Activated CD4-positive, alpha-beta memory T cell treated with anti-CD3 and anti-CD28 coated beads, Interleukin-2, amount 10 ng/mL, durations not matched to agents 7 days and 5 days (primary cell): Measurements from ENCODE around the gene SEMA6D. TPM values are rescaled to one million over a fixed set of nuclear protein-coding genes. Genes with fewer than 3 reads are reported as not detected.
"Not testable (repeated sequence)": the region's sequence is repeated elsewhere in the genome, so short reads cannot be mapped to it uniquely, and the experiment has no call there.

ENCODE experiments used
- CTCF ChIA-PET: fragments of 350-600 bp; sonication (Branson Sonifier 250); formaldehyde crosslinking; loops from one replicate; lab custom pipeline; 2021; ENCODE audit warnings: antibody characterized with exemption, inconsistent platforms; lab: Charles Lee
- POLR2A ChIA-PET: fragments of 350-600 bp; sonication (Branson Sonifier 250); formaldehyde crosslinking; loops from one replicate; lab custom pipeline; 2021; ENCODE audit warnings: antibody characterized with exemption; lab: Charles Lee
- DNase-seq: peaks from one replicate; pipeline ENCODE4 v3.0.0-alpha.2; 2020
- H3K27ac Mint-ChIP-seq: one replicate; pipeline ENCODE4 v1.8.0; 2021; ENCODE audit warnings: mild to moderate bottlenecking, mixed read lengths
- H3K27me3 Mint-ChIP-seq: one replicate; pipeline ENCODE4 v1.8.0; 2021; ENCODE audit warnings: mixed read lengths
- H3K36me3 Mint-ChIP-seq: one replicate; pipeline ENCODE4 v1.8.0; 2021; ENCODE audit warnings: low read depth, mixed read lengths
- H3K4me1 Mint-ChIP-seq: one replicate; pipeline ENCODE4 v1.8.0; 2021; ENCODE audit warnings: mixed read lengths
- H3K4me3 Mint-ChIP-seq: one replicate; pipeline ENCODE4 v1.8.0; 2021; ENCODE audit warnings: mild to moderate bottlenecking, mixed read lengths
- H3K9me3 Mint-ChIP-seq: one replicate; pipeline ENCODE4 v1.8.0; 2021; ENCODE audit warnings: mixed read lengths
- total RNA-seq, 2 experiments: library from RNA; stranded (reverse); gene quantifications; one replicate each; pipeline ENCODE4 v1.2.3, GENCODE V29; 2021

Gene SEMA6D
- total RNA-seq, 2 experiments from 2014 or later: not detected

GRCh38 chr15:47724346-47724745 is 7.0 kb downstream of the SEMA6D start:
- no peak for DNase-seq
- H3K4me3 Mint-ChIP-seq: no peak overlapping the region

GRCh38 chr15:47725051-47725450 is 7.7 kb downstream of the SEMA6D start:
- Mint-ChIP-seq H3K9me3 (no peaks in the 10 kb centered on the region), H3K27me3 (peaks cover 11% of the 10 kb centered on the region), H3K27ac (no peak overlapping the region), H3K4me3 (no peak overlapping the region), H3K36me3 (no peaks in the 10 kb centered on the region), H3K4me1 (no peaks in the 10 kb centered on the region)
- ChIA-PET CTCF (no interaction called here), POLR2A (no interaction called here)
- DNase-seq: no peak

More at GRCh38 chr15:47724346-47724745, 7.0 kb downstream of the SEMA6D start:
- no peaks in the 10 kb centered on the region for H3K9me3 Mint-ChIP-seq
- CTCF ChIA-PET: no interaction called here
- POLR2A ChIA-PET: no interaction called here
- peaks cover 18% of the 10 kb centered on the region for H3K27me3 Mint-ChIP-seq
- no peaks in the 10 kb centered on the region for H3K36me3 Mint-ChIP-seq
- H3K4me1 Mint-ChIP-seq: no peaks in the 10 kb centered on the region
- H3K27ac Mint-ChIP-seq: no peak overlapping the region

GRCh38 chr15:47725906-47726305 is 8.6 kb downstream of the SEMA6D start:
- no peak for DNase-seq
- no peak overlapping the region for H3K27ac Mint-ChIP-seq
- peaks cover 6% of the 10 kb centered on the region for H3K27me3 Mint-ChIP-seq
- H3K36me3 Mint-ChIP-seq: no peaks in the 10 kb centered on the region
- CTCF ChIA-PET: no interaction called here
- no peaks in the 10 kb centered on the region for H3K9me3 Mint-ChIP-seq
- POLR2A ChIA-PET: no interaction called here
- H3K4me3 Mint-ChIP-seq: no peak overlapping the region
- H3K4me1 Mint-ChIP-seq: no peaks in the 10 kb centered on the region

- Mint-ChIP-seq H3K36me3 (no peaks in the 10 kb centered on the region), H3K4me3 (no peak overlapping the region), H3K27me3 (peaks cover 4% of the 10 kb centered on the region), H3K27ac (no peak overlapping the region), H3K4me1 (no peaks in the 10 kb centered on the region), H3K9me3 (no peaks in the 10 kb centered on the region)
- ChIA-PET POLR2A (no interaction called here), CTCF (interaction anchor here (1.0 kb wide), 1 partner anchor 14 kb away, joined by 3 read pairs; no protein-coding TSS in a partner anchor)
- no peak for DNase-seq
Measured at GRCh38 chr15:47726399-47726823, 9.1 kb downstream of the SEMA6D start.

- H3K27me3 Mint-ChIP-seq: no peaks in the 10 kb centered on the region
- H3K27ac Mint-ChIP-seq: no peak overlapping the region
- no peaks in the 10 kb centered on the region for H3K4me1 Mint-ChIP-seq
- no peaks in the 10 kb centered on the region for H3K9me3 Mint-ChIP-seq
- H3K36me3 Mint-ChIP-seq: no peaks in the 10 kb centered on the region
- DNase-seq: no peak
- CTCF ChIA-PET: interaction anchor here (1.0 kb wide), 1 partner anchor 14 kb away, joined by 3 read pairs; no protein-coding TSS in a partner anchor
- H3K4me3 Mint-ChIP-seq: no peak overlapping the region
- POLR2A ChIA-PET: no interaction called here
Measured at GRCh38 chr15:47727137-47727536, 9.8 kb downstream of the SEMA6D start.

GRCh38 chr15:47727676-47728075 is 10.4 kb downstream of the SEMA6D start:
- H3K4me3 Mint-ChIP-seq: no peak overlapping the region
- ChIA-PET POLR2A (no interaction called here), CTCF (no interaction called here)
- no peak for DNase-seq
- no peaks in the 10 kb centered on the region for H3K4me1 Mint-ChIP-seq
- H3K27me3 Mint-ChIP-seq: no peaks in the 10 kb centered on the region
- no peak overlapping the region for H3K27ac Mint-ChIP-seq
- no peaks in the 10 kb centered on the region for H3K9me3 Mint-ChIP-seq
- no peaks in the 10 kb centered on the region for H3K36me3 Mint-ChIP-seq

- no peaks in the 10 kb centered on the region for H3K27me3 Mint-ChIP-seq
- H3K9me3 Mint-ChIP-seq: no peaks in the 10 kb centered on the region
- POLR2A ChIA-PET: no interaction called here
- DNase-seq: no peak
- CTCF ChIA-PET: no interaction called here
- H3K36me3 Mint-ChIP-seq: no peaks in the 10 kb centered on the region
- H3K27ac Mint-ChIP-seq: no peak overlapping the region
- no peak overlapping the region for H3K4me3 Mint-ChIP-seq
- H3K4me1 Mint-ChIP-seq: no peaks in the 10 kb centered on the region
Measured at GRCh38 chr15:47728426-47728825, 11.1 kb downstream of the SEMA6D start.

GRCh38 chr15:47728886-47729285 is 11.6 kb downstream of the SEMA6D start:
- CTCF ChIA-PET: no interaction called here
- POLR2A ChIA-PET: no interaction called here
- H3K36me3 Mint-ChIP-seq: no peaks in the 10 kb centered on the region
- no peak overlapping the region for H3K27ac Mint-ChIP-seq
- no peak for DNase-seq
- no peak overlapping the region for H3K4me3 Mint-ChIP-seq
- H3K9me3 Mint-ChIP-seq: no peaks in the 10 kb centered on the region
- no peaks in the 10 kb centered on the region for H3K27me3 Mint-ChIP-seq
- H3K4me1 Mint-ChIP-seq: no peaks in the 10 kb centered on the region

GRCh38 chr15:47731230-47731629 is 13.9 kb downstream of the SEMA6D start:
- Mint-ChIP-seq H3K4me1 (no peaks in the 10 kb centered on the region), H3K27me3 (no peaks in the 10 kb centered on the region), H3K4me3 (no peak overlapping the region), H3K36me3 (no peaks in the 10 kb centered on the region), H3K9me3 (no peaks in the 10 kb centered on the region), H3K27ac (no peak overlapping the region)
- DNase-seq: no peak
- POLR2A ChIA-PET: no interaction called here
- CTCF ChIA-PET: no interaction called here

GRCh38 chr15:47732248-47732647 is 14.9 kb downstream of the SEMA6D start:
- Mint-ChIP-seq H3K4me1 (no peaks in the 10 kb centered on the region), H3K27ac (no peak overlapping the region), H3K27me3 (no peaks in the 10 kb centered on the region), H3K9me3 (no peaks in the 10 kb centered on the region), H3K4me3 (no peak overlapping the region), H3K36me3 (no peaks in the 10 kb centered on the region)
- ChIA-PET POLR2A (no interaction called here), CTCF (no interaction called here)
- no peak for DNase-seq

GRCh38 chr15:47733085-47733484 is 15.8 kb downstream of the SEMA6D start:
- Mint-ChIP-seq H3K9me3 (no peaks in the 10 kb centered on the region), H3K27me3 (no peaks in the 10 kb centered on the region), H3K36me3 (no peaks in the 10 kb centered on the region), H3K27ac (no peak overlapping the region), H3K4me3 (no peak overlapping the region), H3K4me1 (no peaks in the 10 kb centered on the region)
- CTCF ChIA-PET: no interaction called here
- DNase-seq: no peak
- POLR2A ChIA-PET: no interaction called here

GRCh38 chr15:47736143-47736786 is 19.0 kb downstream of the SEMA6D start:
- Mint-ChIP-seq H3K4me1 (no peaks in the 10 kb centered on the region), H3K27me3 (no peaks in the 10 kb centered on the region), H3K4me3 (no peak overlapping the region), H3K36me3 (no peaks in the 10 kb centered on the region), H3K27ac (no peak overlapping the region), H3K9me3 (no peaks in the 10 kb centered on the region)
- no peak for DNase-seq
- CTCF ChIA-PET: no interaction called here
- POLR2A ChIA-PET: no interaction called here

- CTCF ChIA-PET: no interaction called here
- Mint-ChIP-seq H3K4me1 (no peaks in the 10 kb centered on the region), H3K27me3 (no peaks in the 10 kb centered on the region)
Measured at GRCh38 chr15:47737477-47737876, 20.2 kb downstream of the SEMA6D start.

GRCh38 chr15:47738144-47738825 is 21.0 kb downstream of the SEMA6D start:
- H3K9me3 Mint-ChIP-seq, H3K4me3 Mint-ChIP-seq, H3K36me3 Mint-ChIP-seq, POLR2A ChIA-PET, CTCF ChIA-PET, H3K27ac Mint-ChIP-seq, DNase-seq, H3K4me1 Mint-ChIP-seq, H3K27me3 Mint-ChIP-seq: not testable (repeated sequence)

More at GRCh38 chr15:47737477-47737876, 20.2 kb downstream of the SEMA6D start:
- Mint-ChIP-seq H3K4me3 (no peak overlapping the region), H3K27ac (no peak overlapping the region), H3K9me3 (no peaks in the 10 kb centered on the region), H3K36me3 (no peaks in the 10 kb centered on the region)
- POLR2A ChIA-PET: no interaction called here
- DNase-seq: no peak
